Measurements from ENCODE around the gene ARHGEF18. TPM values are rescaled to one million over a fixed set of nuclear protein-coding genes. Genes with fewer than 3 reads are reported as not detected.
"Not testable (repeated sequence)": the region's sequence is repeated elsewhere in the genome, so short reads cannot be mapped to it uniquely, and the experiment has no call there.

The ARHGEF18 gene
- total RNA-seq, 4 donors from 2014 or later: 32.0 to 162 (median 92.8) TPM

DNA sequence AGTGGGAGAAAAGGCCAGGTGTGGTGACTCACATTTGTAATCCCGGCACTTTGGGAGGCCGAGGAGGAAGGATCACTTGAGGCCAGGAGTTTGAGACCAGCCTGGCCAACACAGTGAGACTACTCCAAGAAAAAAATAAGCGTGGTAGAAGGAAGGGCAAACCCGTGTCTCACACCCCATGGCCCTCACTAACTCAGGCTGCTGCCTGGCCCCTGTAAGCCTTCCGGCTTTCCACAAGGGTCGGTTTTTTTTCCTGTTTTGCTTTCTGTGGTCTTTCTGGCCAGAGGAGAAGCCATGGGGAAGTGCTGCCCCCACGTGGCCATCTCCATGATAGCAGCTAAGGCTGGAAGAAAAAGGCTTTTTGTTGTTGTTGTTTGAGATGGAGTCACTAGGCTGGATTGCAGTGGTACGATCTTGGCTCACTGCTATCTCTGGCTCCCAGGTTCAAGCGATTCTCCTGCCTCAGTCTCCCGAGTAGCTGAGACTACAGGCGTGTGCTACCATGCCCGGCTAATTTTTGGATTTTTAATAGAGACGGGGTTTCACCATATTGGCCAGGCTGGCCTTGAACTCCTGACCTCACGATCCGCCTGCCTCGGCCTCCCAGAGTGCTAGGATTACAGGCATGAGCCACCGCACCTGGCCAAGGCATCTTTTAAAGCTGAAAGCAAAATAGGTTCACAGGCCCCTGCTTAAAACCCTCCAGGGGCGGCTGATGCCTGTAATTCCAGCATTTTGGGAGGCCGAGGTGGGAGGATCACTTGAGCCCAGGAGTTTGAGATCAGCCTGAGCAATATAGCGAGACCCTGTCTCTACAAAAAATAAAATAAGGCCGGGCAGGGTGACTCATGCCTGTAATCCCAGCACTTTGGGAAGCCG lies 7.5 kb upstream of the ARHGEF18 start:
- no peaks in the 10 kb centered on the region for H3K36me3 ChIP-seq
- peaks cover 6 to 34% (median 14%) of the 10 kb centered on the region in 4 donors for H3K4me1 ChIP-seq
- TF ChIP-seq, protein P1, sequence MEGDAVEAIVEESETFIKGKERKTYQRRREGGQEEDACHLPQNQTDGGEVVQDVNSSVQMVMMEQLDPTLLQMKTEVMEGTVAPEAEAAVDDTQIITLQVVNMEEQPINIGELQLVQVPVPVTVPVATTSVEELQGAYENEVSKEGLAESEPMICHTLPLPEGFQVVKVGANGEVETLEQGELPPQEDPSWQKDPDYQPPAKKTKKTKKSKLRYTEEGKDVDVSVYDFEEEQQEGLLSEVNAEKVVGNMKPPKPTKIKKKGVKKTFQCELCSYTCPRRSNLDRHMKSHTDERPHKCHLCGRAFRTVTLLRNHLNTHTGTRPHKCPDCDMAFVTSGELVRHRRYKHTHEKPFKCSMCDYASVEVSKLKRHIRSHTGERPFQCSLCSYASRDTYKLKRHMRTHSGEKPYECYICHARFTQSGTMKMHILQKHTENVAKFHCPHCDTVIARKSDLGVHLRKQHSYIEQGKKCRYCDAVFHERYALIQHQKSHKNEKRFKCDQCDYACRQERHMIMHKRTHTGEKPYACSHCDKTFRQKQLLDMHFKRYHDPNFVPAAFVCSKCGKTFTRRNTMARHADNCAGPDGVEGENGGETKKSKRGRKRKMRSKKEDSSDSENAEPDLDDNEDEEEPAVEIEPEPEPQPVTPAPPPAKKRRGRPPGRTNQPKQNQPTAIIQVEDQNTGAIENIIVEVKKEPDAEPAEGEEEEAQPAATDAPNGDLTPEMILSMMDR (IDR thresholded peaks at IDR 0.05): peak; percentile 93 to 97 (median 96)
- TF ChIP-seq EP300 (IDR thresholded peaks at IDR 0.05; ENCODE audit: low read depth): no peak
- no peak for TF ChIP-seq POLR2A (IDR thresholded peaks at IDR 0.05)
- H3K9me3 ChIP-seq: no peaks in the 10 kb centered on the region
- intact Hi-C loops (cut with DNase I; ENCODE audit: low total_unique reads): no loop called here
- no peak overlapping the region for H3K4me3 ChIP-seq
- in situ Hi-C loops (cut with MboI; ENCODE audit: low pct_ligation_motif_present in 1 of 4, low pct_unique_long_range_greater_than_20kb in 1 of 4, low sequenced_read_pairs in 3 of 4): loop anchor here (5.0 to 25.0 kb wide), 3 partner anchors 229 to 239 kb away; no protein-coding TSS in a partner anchor
- WGBS, 2 donors (ENCODE audit: low coverage in 1 of 2): 20 to 30% methylated on average over 1 to 19 of the region's 22 CpGs
- DNase-seq: peak; percentile 90
- H3K27me3 ChIP-seq: no peaks in the 10 kb centered on the region
- H3K27ac ChIP-seq: peak overlapping the region in 2 of 4 donors; percentile 23 to 45

DNA sequence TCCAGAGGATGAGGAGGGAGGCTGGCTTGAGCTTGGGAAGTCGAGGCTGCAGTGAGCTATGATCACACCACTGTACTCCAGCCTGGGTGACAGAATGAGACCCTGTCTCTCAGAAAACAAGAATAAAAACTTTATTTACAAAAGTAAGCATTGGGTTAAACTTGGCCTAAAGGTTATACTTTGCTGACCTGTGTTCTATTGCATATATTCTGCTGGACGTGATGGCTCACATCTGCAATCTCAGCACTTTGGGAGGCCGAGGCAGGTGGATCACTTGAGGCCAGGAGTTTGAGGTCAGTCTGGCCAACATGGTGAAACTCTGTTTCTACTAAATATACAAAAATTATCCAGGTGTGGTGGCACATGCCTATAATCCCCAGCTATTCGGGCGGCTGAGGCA lies 6.6 kb upstream of the ARHGEF18 start:
- H3K27ac ChIP-seq: no peak overlapping the region
- intact Hi-C loops (cut with DNase I; ENCODE audit: low total_unique reads): no loop called here
- H3K9me3 ChIP-seq: no peaks in the 10 kb centered on the region
- H3K36me3 ChIP-seq: no peaks in the 10 kb centered on the region
- DNase-seq: no peak
- in situ Hi-C loops (cut with MboI; ENCODE audit: low pct_ligation_motif_present in 1 of 4, low pct_unique_long_range_greater_than_20kb in 1 of 4, low sequenced_read_pairs in 3 of 4): loop anchor here (5.0 to 25.0 kb wide), 3 partner anchors 230 to 240 kb away; no protein-coding TSS in a partner anchor
- H3K4me1 ChIP-seq: peaks cover 6 to 26% (median 14%) of the 10 kb centered on the region in 4 donors
- H3K27me3 ChIP-seq: no peaks in the 10 kb centered on the region
- H3K4me3 ChIP-seq: no peak overlapping the region
- WGBS, 2 donors (ENCODE audit: low coverage in 1 of 2): 89 to 94% methylated on average over 3 to 5 of the region's 5 CpGs
- TF ChIP-seq EP300 (IDR thresholded peaks at IDR 0.05; ENCODE audit: low read depth) (no peak), POLR2AphosphoS5 (IDR thresholded peaks at IDR 0.05) (no peak), POLR2A (IDR thresholded peaks at IDR 0.05) (no peak)
- TF ChIP-seq, protein P1 (IDR thresholded peaks at IDR 0.05): no peak

DNA sequence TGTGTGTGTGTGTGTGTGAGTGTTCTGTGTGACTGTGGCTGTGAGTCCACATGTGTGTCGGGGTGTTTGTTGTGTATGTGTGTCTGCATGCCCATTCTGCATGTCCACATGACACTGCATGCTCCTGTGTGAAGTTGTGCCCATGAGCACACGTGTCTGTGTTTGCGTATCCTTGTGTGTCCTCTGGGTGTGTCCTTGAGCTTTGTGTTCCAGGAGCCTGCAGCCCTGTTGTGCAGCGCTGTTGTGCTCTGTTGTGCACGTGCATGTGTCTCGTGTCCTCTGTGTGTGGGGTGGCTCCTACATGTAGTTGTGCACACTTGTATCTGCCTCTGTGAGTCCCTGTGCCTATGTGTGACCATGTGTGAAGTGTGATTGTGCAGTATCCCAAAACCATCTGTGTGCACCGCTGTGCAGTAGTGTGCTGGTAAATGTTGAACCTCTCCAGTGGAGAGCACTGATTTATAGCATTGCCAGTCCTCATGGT lies 2.2 kb upstream of the ARHGEF18 start:
- in situ Hi-C loops (cut with MboI; ENCODE audit: low pct_ligation_motif_present in 1 of 4, low pct_unique_long_range_greater_than_20kb in 1 of 4, low sequenced_read_pairs in 3 of 4): loop anchor here in 2 of 4 donors (10.0 to 25.0 kb wide), 2 partner anchors 234 to 242 kb away; no protein-coding TSS in a partner anchor
- TF ChIP-seq POLR2AphosphoS5 (IDR thresholded peaks at IDR 0.05) (no peak), POLR2A (IDR thresholded peaks at IDR 0.05) (no peak)
- TF ChIP-seq, protein P1 (IDR thresholded peaks at IDR 0.05): no peak
- Histone ChIP-seq H3K4me1 (peaks cover 6 to 14% (median 11%) of the 10 kb centered on the region in 4 donors), H3K36me3 (no peaks in the 10 kb centered on the region), H3K4me3 (no peak overlapping the region), H3K27me3 (no peaks in the 10 kb centered on the region), H3K27ac (peak overlapping the region in 2 of 4 donors; percentile 23 to 53), H3K9me3 (no peaks in the 10 kb centered on the region)
- 85% methylated on average over 5 of the region's 7 CpGs; no CpG with 5 or more reads in 1 of the 2 donors for WGBS, 2 donors (ENCODE audit: low coverage in 1 of 2)
- intact Hi-C loops (cut with DNase I; ENCODE audit: low total_unique reads): no loop called here
- no peak for DNase-seq

DNA sequence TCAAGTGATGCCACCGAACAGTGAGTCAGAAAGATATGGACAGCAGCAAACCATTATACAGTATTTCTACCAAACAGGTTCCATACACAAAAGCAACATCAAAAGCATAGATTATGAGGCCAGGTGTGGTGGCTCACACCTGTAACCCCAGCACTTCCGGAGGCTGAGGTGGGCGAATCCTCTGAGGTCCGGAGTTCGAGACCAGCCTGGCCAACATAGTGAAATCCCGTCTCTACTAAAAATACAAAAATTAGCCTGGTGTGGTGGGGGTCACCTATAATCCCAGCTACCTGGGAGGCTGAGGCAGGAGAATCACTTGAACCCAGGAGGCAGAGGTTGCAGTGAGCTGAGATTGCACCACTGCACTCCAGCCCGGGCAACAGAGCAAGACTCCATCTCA lies 1.7 kb upstream of the ARHGEF18 start:
- H3K27me3 ChIP-seq; H3K27ac ChIP-seq; intact Hi-C loops (cut with DNase I; ENCODE audit: low total_unique reads); DNase-seq; H3K4me3 ChIP-seq; H3K9me3 ChIP-seq; H3K36me3 ChIP-seq: not testable (repeated sequence)
- peaks cover 6 to 14% (median 11%) of the 10 kb centered on the region in 4 donors for H3K4me1 ChIP-seq
- in situ Hi-C loops (cut with MboI; ENCODE audit: low pct_ligation_motif_present in 1 of 4, low pct_unique_long_range_greater_than_20kb in 1 of 4, low sequenced_read_pairs in 3 of 4): loop anchor here in 2 of 4 donors (10.0 to 25.0 kb wide), 2 partner anchors 235 to 242 kb away; no protein-coding TSS in a partner anchor
- WGBS, 2 donors (ENCODE audit: low coverage in 1 of 2): 67% methylated on average over 7 of the region's 7 CpGs; no CpG with 5 or more reads in 1 of the 2 donors

Data from transverse colon (tissue), 4 donors.